GM23248 (cell line): ENCODE results near the gene CXCL1. TPM values are rescaled to one million over a fixed set of nuclear protein-coding genes. Genes with fewer than 3 reads are reported as not detected.
A peak's percentile ranks its signal among the peaks of the same experiment; 100 is the strongest.
"Not testable (repeated sequence)": the region's sequence is repeated elsewhere in the genome, so short reads cannot be mapped to it uniquely, and the experiment has no call there.

ENCODE experiments used
- DNase-seq: peaks from one replicate; pipeline ENCODE4 v3.0.0-alpha.2; 2015
- H2AFZ ChIP-seq: fragments of 200-600 bp; sonication (generic); 2 replicates; pipeline ENCODE4 v1.6.1; 2016; ENCODE audit warnings: antibody characterized with exemption
- H3F3A ChIP-seq: fragments of 200-600 bp; sonication (generic); 2 replicates; pipeline ENCODE4 v1.6.1; 2016; ENCODE audit warnings: mild to moderate bottlenecking, antibody characterized with exemption, mixed run types; ENCODE audit not compliant: insufficient read depth
- H3K27ac ChIP-seq: fragments of 200-600 bp; sonication (generic); 2 replicates; pipeline ENCODE4 v1.5.1; 2016; ENCODE audit warnings: mild to moderate bottlenecking
- H3K27me3 ChIP-seq: fragments of 200-600 bp; sonication (generic); replicated peaks from 2 replicates; pipeline ENCODE4 v1.6.1; 2016; ENCODE audit warnings: mild to moderate bottlenecking; ENCODE audit not compliant: insufficient read depth
- H3K36me3 ChIP-seq: fragments of 200-600 bp; sonication (generic); 2 replicates; pipeline ENCODE4 v1.6.1; 2016; ENCODE audit warnings: low read depth, mild to moderate bottlenecking
- H3K4me1 ChIP-seq: fragments of 200-600 bp; sonication (generic); 2 replicates; pipeline ENCODE4 v1.6.1; 2016; ENCODE audit warnings: mild to moderate bottlenecking; ENCODE audit not compliant: insufficient read depth
- H3K4me2 ChIP-seq: fragments of 200-600 bp; sonication (generic); one replicate; pipeline ENCODE4 v1.6.1; 2016; ENCODE audit warnings: mild to moderate bottlenecking; ENCODE audit not compliant: unreplicated experiment
- H3K4me3 ChIP-seq: fragments of 200-600 bp; sonication (generic); 2 replicates; pipeline ENCODE4 v1.5.1; 2016; ENCODE audit warnings: mild to moderate bottlenecking
- H3K79me2 ChIP-seq: fragments of 200-600 bp; sonication (generic); 2 replicates; pipeline ENCODE4 v1.6.1; 2016; ENCODE audit warnings: mild to moderate bottlenecking; ENCODE audit not compliant: insufficient read depth
- H3K9ac ChIP-seq: fragments of 200-600 bp; sonication (generic); 2 replicates; pipeline ENCODE4 v1.6.1; 2016; ENCODE audit warnings: mild to moderate bottlenecking
- H3K9me2 ChIP-seq: fragments of 200-600 bp; sonication (generic); 2 replicates; pipeline ENCODE4 v1.6.1; 2016; ENCODE audit warnings: mixed run types, mild to moderate bottlenecking, moderate library complexity; ENCODE audit not compliant: insufficient read depth
- H3K9me3 ChIP-seq: fragments of 200-600 bp; sonication (generic); one replicate; pipeline ENCODE4 v1.6.1; 2017; ENCODE audit warnings: low read depth
- H4K20me1 ChIP-seq: fragments of 200-600 bp; sonication (generic); 2 replicates; pipeline ENCODE4 v1.6.0; 2016; ENCODE audit not compliant: insufficient read depth
- EZH2 ChIP-seq: fragments of 200-600 bp; sonication (generic); IDR thresholded peaks from 2 replicates; pipeline ENCODE4 v1.6.1; 2018; ENCODE audit warnings: antibody characterized with exemption, mild to moderate bottlenecking; ENCODE audit not compliant: insufficient read depth, poor library complexity, severe bottlenecking
- EZH2phosphoT487 ChIP-seq: fragments of 200-600 bp; sonication (generic); IDR thresholded peaks from 2 replicates; pipeline ENCODE4 v1.6.1; 2018; ENCODE audit warnings: antibody characterized with exemption, moderate library complexity, mild to moderate bottlenecking, low read depth; ENCODE audit not compliant: insufficient read depth
- WGBS, 2 experiments: methylation state at CpG; one replicate each; pipeline ENCODE4 v1.1.6; 2015 to 2017; ENCODE audit warnings: low lambda C conversion rate in 2 of 2, low coverage in 1 of 2; ENCODE audit errors: missing lambda C conversion rate in 2 of 2; 5-methylcytosine and 5-hydroxymethylcytosine counted together
- in situ Hi-C: fragments of 300-500 bp; cut with MboI; formaldehyde crosslinking; loops from 2 replicates; pipeline ENCODE4 v1.15.0; 2020
- polyA plus RNA-seq: library from polyadenylated mRNA; unstranded; fragments of >200 nt; fragmentation: Nextera tagmentation; extraction: Ambion mirVana; gene quantifications from 2 replicates; pipeline ENCODE4 v1.2.1, GENCODE V29; 2016
- total RNA-seq: library from RNA; depleted of rRNA; stranded (reverse); fragments of >200 nt; shearing (Covaris generic); gene quantifications from 2 replicates; pipeline ENCODE4 v1.2.3, GENCODE V29; 2014

CXCL1 gene
- total and polyA plus RNA-seq, 2 experiments from 2014 or later: 12.6 to 14.8 TPM

DNA sequence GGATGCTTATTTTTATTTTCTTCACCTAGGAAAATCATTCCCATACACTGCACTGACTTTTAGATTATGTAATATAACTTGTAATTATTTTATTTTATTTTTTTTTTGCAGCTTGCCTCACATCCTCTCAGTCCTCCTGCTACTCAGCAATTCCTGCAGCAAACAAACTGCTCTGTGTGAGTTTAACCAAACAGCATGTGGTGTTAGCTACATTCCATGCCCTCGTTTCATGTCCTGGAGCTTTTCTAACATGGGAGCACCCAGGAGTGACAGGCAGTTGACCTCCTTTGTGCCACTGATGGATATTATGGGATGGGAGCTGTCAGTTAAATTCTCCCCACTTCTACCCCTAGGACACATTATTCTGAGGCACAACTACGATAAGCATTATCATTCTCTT is 24.8 kb downstream of the CXCL1 start:
- peak; percentile 43 for DNase-seq
- H3K36me3 ChIP-seq: no peaks in the 10 kb centered on the region
- TF ChIP-seq EZH2phosphoT487: no peak
- no peak for TF ChIP-seq EZH2
- H3K79me2 ChIP-seq: no peaks in the 10 kb centered on the region
- in situ Hi-C loops: no loop called here
- H3K4me2 ChIP-seq: no peak overlapping the region
- no peak overlapping the region for H3K9ac ChIP-seq
- H4K20me1 ChIP-seq: no peaks in the 10 kb centered on the region
- 31 to 33% methylated on average over 2 of the region's 2 CpGs for WGBS, 2 experiments
- peaks cover 31% of the 10 kb centered on the region for H3F3A ChIP-seq
- H3K27me3 ChIP-seq: no peaks in the 10 kb centered on the region
- H3K4me1 ChIP-seq: peaks cover 47% of the 10 kb centered on the region
- H3K27ac ChIP-seq: no peak overlapping the region
- no peaks in the 10 kb centered on the region for H3K9me3 ChIP-seq
- no peak overlapping the region for H3K4me3 ChIP-seq
- H3K9me2 ChIP-seq: no peaks in the 10 kb centered on the region
- H2AFZ ChIP-seq: no peak overlapping the region

DNA sequence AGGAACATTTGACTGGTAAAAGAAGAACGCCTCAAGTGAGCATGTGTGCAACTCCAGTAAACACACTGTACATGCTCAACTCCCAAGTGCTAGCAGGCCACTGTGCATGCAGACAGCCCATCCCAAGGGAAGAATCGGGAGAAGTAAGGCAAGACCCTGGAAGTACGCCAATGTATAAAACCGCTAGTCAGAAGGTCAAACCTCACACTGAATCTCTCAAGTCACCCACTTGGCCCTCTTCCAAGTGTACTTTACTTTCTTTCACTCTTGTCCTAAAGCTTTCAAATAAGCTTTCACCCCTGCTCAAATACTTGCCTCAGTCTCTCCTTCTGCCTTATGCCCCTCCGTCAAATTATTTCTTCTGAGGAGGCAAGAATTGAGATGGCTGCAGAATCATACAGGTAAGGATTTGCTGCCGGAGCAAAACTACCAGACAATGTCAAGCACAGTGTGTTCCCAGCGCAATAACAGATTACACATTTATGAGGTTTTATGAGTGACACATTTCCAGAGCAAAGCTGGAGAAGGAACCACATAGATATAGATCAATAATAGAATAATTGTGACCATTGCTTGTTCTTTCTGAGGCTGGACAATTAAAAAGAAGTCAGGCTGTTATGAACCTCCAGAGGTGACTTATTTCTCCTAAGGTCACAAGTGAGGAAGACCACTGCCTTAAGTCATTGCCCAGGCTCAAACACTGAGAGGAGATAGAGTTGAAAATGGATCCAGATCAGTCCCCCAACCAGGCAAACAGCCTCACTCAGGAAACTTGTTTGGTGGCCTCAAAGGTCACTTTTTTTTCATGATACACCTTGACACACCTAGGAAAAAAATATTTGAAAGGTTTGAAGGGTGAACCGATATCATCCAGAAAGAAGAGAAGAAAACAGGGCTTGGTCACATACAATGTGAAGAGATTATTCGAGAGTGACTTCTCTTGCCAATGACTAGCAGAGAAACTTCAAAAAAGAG is 26.3 kb downstream of the CXCL1 start:
- H3K4me2 ChIP-seq: no peak overlapping the region
- DNase-seq: no peak
- no peak for TF ChIP-seq EZH2
- no peaks in the 10 kb centered on the region for H3K27me3 ChIP-seq
- peaks cover 49% of the 10 kb centered on the region for H3K4me1 ChIP-seq
- in situ Hi-C loops: no loop called here
- H3K27ac ChIP-seq: peak overlapping the region; percentile 73
- H3F3A ChIP-seq: peaks cover 32% of the 10 kb centered on the region
- H4K20me1 ChIP-seq: no peaks in the 10 kb centered on the region
- H3K36me3 ChIP-seq: no peaks in the 10 kb centered on the region
- whole genome bisulfite sequencing, 2 experiments: 86 to 88% methylated on average over 9 of the region's 9 CpGs
- no peaks in the 10 kb centered on the region for H3K9me2 ChIP-seq
- H3K9ac ChIP-seq: no peak overlapping the region
- H3K79me2 ChIP-seq: no peaks in the 10 kb centered on the region
- no peaks in the 10 kb centered on the region for H3K9me3 ChIP-seq
- no peak overlapping the region for H3K4me3 ChIP-seq
- no peak overlapping the region for H2AFZ ChIP-seq

DNA sequence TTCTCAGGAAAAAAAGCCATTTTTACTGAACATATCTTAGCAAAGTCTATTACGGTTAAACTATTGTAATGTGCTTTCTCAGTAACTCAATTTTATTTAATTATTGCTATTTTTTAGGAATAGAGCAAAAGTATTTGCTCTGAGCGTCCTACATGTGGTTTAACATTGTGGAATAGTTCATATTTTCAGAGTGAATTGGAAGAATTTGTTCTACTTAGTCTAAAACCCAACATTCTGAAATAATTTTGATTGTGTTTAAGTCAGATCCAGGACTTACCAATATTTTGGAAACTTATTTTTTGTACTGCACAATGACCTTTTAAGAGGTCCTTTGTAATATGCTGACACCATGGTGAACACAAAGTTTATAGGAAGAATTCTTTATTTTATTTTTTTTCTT is 27.2 kb downstream of the CXCL1 start:
- H3K4me3 ChIP-seq: no peak overlapping the region
- H3K79me2 ChIP-seq: no peaks in the 10 kb centered on the region
- no peaks in the 10 kb centered on the region for H3K27me3 ChIP-seq
- H3K27ac ChIP-seq: peak overlapping the region; percentile 73
- no peak for TF ChIP-seq EZH2
- no peak for TF ChIP-seq EZH2phosphoT487
- H4K20me1 ChIP-seq: no peaks in the 10 kb centered on the region
- peaks cover 54% of the 10 kb centered on the region for H3K4me1 ChIP-seq
- DNase-seq: peak; percentile 60
- no peak overlapping the region for H2AFZ ChIP-seq
- WGBS, 2 experiments: 47 to 51% methylated on average over 2 of the region's 2 CpGs
- H3F3A ChIP-seq: peaks cover 32% of the 10 kb centered on the region
- no peaks in the 10 kb centered on the region for H3K36me3 ChIP-seq
- no peak overlapping the region; the same call in 1 of the 2 replicates for H3K9ac ChIP-seq
- no peaks in the 10 kb centered on the region for H3K9me2 ChIP-seq
- H3K4me2 ChIP-seq: peak overlapping the region; percentile 28
- no peaks in the 10 kb centered on the region for H3K9me3 ChIP-seq
- in situ Hi-C loops: no loop called here

DNA sequence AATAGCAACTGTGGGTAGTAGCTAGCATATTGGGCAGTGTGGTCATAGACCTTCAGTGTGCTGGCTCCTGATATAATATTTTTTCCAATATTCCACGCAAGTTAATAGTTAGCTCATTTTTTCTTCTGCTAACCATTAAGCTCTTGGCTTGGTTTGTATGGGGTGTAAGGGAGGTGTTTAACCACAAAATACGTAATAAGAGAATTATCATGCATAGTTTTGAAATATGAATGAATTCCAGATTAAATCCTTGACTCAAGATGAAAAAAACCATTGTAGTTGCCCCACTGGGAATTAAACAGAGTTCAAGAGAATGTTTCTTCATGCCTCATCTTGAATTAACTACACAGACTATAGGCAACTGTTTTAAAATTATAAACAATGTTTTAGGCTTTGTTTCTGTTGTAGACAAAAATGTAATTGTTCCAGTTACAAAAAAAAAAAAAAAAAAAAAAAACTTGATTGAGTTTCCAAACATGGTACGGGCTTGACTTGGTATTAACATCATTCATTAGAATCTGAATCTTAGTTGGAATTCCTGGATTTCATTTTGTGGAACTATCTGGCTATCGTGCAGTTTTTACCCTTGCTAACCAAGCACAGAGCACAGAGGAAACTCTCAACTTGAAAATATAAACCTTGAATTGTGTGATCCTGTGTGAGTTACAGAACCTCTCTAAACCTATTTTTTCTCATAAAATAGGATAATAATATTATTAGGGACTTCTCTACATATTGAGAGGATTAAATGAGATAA is 28.4 kb downstream of the CXCL1 start:
- no peaks in the 10 kb centered on the region for H3K36me3 ChIP-seq
- TF ChIP-seq EZH2 (no peak), EZH2phosphoT487 (peak; percentile 96)
- H3K27me3 ChIP-seq: no peaks in the 10 kb centered on the region
- H3K4me1 ChIP-seq: peaks cover 54% of the 10 kb centered on the region
- H3F3A ChIP-seq: peaks cover 40% of the 10 kb centered on the region
- peak overlapping the region; percentile 64 for H3K4me2 ChIP-seq
- H3K9ac ChIP-seq: peak overlapping the region; percentile 38
- in situ Hi-C loops: no loop called here
- no peaks in the 10 kb centered on the region for H4K20me1 ChIP-seq
- no peak overlapping the region for H2AFZ ChIP-seq
- 5% methylated on average over 4 of the region's 4 CpGs for WGBS, 2 experiments
- H3K27ac ChIP-seq: peak overlapping the region; percentile 73
- peak; percentile 91 for DNase-seq
- no peaks in the 10 kb centered on the region for H3K79me2 ChIP-seq
- H3K4me3 ChIP-seq: peak overlapping the region; percentile 22
- H3K9me2 ChIP-seq: no peaks in the 10 kb centered on the region
- no peaks in the 10 kb centered on the region for H3K9me3 ChIP-seq

DNA sequence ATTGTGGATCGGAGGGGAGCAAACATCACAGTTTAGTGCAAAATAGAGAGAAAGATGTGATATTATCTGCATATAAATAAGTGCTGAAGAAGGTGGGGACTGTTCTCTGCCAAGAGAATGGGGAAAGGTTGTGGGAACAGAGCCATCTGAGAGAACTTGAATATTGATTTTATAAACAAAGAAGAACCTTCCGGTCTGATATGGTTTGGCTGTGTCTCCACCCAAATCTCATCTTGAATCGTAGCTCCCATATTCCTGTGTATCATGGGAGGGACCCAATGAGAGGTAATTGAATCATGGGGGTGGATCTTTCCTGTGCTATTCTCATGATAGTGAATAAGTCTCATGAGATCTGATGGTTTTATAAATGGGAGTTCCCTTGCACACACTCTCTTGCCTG is 30.1 kb downstream of the CXCL1 start:
- H3K79me2 ChIP-seq, H3K9me3 ChIP-seq, H3K4me3 ChIP-seq, H3K4me2 ChIP-seq, H3K9ac ChIP-seq, H3K36me3 ChIP-seq, DNase-seq, H4K20me1 ChIP-seq, H3K27me3 ChIP-seq, in situ Hi-C loops, H2AFZ ChIP-seq, H3K27ac ChIP-seq, H3K9me2 ChIP-seq: not testable (repeated sequence)
- H3K4me1 ChIP-seq: peaks cover 66% of the 10 kb centered on the region
- H3F3A ChIP-seq: peaks cover 55% of the 10 kb centered on the region
- WGBS, 2 experiments: 100% methylated on average over 3 of the region's 3 CpGs
